Measurements from ENCODE around the gene GAGE10. TPM values are rescaled to one million over a fixed set of nuclear protein-coding genes. Genes with fewer than 3 reads are reported as not detected.

Gene GAGE10, protein sequence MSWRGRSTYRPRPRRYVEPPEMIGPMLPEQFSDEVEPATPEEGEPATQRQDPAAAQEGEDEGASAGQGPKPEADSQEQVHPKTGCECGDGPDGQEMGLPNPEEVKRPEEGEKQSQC
- not detected for total RNA-seq

DNA sequence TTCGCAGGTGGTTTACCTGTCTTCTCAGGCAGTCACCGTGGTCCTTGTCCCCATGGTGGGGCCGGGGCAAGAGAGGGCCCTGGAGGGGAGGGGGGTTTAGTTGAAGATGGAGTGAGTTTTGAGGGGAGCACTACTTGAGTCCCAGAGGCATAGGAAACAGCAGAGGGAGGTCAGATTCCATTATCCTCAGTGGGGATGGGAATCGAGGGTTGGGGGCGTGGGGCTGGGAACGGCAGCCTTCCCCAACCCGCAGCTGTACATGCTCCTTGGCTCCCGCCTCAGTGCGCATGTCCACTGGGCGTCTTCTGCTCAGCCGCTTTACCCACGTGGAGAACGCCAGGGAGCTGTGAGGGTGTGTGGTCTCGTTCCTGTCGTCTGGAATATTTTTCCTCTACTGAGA is at the start of gene GAGE10:
Gene GAGE10, plus strand, starts transcription at position 301 of the 400 bp plus-strand sequence. CDS start 1,214 bp downstream, outside the sequence.

DNA sequence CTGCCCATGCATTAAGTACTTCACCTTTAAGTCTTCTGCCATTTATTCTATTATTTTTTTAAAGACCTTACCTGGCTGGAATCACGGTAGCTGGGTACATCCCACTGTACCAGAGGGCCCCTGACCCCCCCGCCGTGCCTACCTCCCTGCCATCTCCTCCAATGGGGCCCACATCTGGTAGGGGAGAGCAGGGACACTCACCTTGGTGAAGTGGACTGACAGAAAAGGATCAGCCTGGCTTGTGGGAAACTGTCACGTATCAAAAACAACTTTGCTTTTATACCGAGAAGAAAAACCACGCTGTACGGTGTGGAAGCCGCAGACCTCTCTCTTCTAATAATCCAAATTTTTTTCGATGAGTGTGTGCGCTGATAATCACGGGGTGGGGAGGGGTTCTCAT is 39.0 kb upstream of the GAGE10 start, which contains the start of gene FOXP3:
Gene FOXP3, minus strand, starts transcription at position 251 of the 400 bp plus-strand sequence. CDS start 6,205 bp downstream, outside the sequence.

DNA sequence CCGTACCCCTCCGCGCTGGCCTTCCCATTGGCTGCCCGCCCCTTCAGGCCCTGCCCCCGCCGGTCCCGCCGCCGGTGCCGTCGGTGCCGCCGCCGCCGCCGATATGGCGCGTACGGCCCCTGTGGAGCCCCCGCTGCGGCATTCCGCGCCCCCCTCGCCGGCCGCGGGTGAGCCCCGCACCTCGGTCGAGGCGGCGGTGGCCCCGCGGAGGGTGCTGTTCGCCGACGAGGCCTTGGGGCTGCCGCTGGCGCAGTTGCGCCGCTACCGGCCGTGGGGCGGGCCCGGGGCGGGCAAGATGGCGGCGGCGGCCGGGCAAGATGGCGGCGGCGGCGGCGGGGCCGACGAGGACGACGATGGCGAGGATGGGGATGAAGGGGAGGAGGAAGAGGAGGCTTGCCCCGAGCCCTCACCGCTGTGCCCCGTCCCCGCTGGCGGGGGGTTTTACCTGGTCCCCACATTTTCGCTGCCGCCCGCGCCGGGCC is 33.6 kb upstream of the GAGE10 start, which contains the start of gene PPP1R3F:
Gene PPP1R3F, plus strand, starts transcription at position 27 of the 482 bp plus-strand sequence. Its CDS starts 77 bp downstream, at position 104.

DNA sequence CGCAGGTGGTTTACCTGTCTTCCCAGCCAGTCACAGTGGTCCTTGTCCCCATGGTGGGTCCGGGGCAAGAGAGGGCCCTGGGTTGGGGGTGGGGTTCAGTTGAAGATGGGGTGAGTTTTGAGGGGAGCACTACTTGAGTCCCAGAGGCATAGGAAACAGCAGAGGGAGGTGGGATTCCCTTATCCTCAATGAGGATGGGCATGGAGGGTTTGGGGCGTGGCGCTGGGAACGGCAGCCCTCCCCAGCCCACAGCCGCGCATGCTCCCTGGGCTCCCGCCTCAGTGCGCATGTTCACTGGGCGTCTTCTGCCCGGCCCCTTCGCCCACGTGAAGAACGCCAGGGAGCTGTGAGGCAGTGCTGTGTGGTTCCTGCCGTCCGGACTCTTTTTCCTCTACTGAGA is 18.3 kb downstream of the GAGE10 start, which contains the start of gene GAGE12J:
Gene GAGE12J, plus strand, starts transcription at position 301 of the 400 bp plus-strand sequence. CDS start 1,157 bp downstream, outside the sequence.

DNA sequence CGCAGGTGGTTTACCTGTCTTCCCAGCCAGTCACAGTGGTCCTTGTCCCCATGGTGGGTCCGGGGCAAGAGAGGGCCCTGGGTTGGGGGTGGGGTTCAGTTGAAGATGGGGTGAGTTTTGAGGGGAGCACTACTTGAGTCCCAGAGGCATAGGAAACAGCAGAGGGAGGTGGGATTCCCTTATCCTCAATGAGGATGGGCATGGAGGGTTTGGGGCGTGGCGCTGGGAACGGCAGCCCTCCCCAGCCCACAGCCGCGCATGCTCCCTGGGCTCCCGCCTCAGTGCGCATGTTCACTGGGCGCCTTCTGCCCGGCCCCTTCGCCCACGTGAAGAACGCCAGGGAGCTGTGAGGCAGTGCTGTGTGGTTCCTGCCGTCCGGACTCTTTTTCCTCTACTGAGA is 27.8 kb downstream of the GAGE10 start, which contains the start of gene GAGE13:
Gene GAGE13, plus strand, starts transcription at position 301 of the 400 bp plus-strand sequence. CDS start 1,156 bp downstream, outside the sequence.

Other genes with a start within 250 kb of the GAGE10 start
- gene CCDC120, start 244.6 kb upstream of the GAGE10 start, total RNA-seq: 5.6 TPM
- 8.6 TPM for gene PRAF2, start 229.6 kb upstream of the GAGE10 start, total RNA-seq
- 41.8 TPM for gene WDR45, start 223.8 kb upstream of the GAGE10 start, total RNA-seq
- gene GPKOW, start 179.9 kb upstream of the GAGE10 start, total RNA-seq: 26.9 TPM
- 6.5 TPM for gene MAGIX, start 140.9 kb upstream of the GAGE10 start, total RNA-seq
- gene PLP2, start 131.7 kb upstream of the GAGE10 start, total RNA-seq: 3.4 TPM
- 6.6 TPM for gene PRICKLE3, start 117.3 kb upstream of the GAGE10 start, total RNA-seq
- 152 TPM for gene SYP, start 103.5 kb upstream of the GAGE10 start, total RNA-seq
- 27.9 TPM for gene CACNA1F, start 70.3 kb upstream of the GAGE10 start, total RNA-seq
- 11.6 TPM for gene CCDC22, start 68.2 kb upstream of the GAGE10 start, total RNA-seq
- gene FOXP3, start 38.9 kb upstream of the GAGE10 start, total RNA-seq: not detected
- gene PPP1R3F, start 33.9 kb upstream of the GAGE10 start, total RNA-seq: 9.8 TPM
- not detected for gene GAGE12J, start 18.4 kb downstream of the GAGE10 start, total RNA-seq
- not detected for gene GAGE13, start 27.9 kb downstream of the GAGE10 start, total RNA-seq
- not detected for gene GAGE12C, start 228.5 kb downstream of the GAGE10 start, total RNA-seq
- not detected for gene GAGE12D, start 238.1 kb downstream of the GAGE10 start, total RNA-seq
- gene GAGE12E, start 247.6 kb downstream of the GAGE10 start, total RNA-seq: not detected

Measured in camera-type eye (tissue), 1 donor.